H1 (cell line): ENCODE measurements around the gene LGALS3. TPM values are rescaled to one million over a fixed set of nuclear protein-coding genes. Genes with fewer than 3 reads are reported as not detected.

Experiments
- CTCF ChIA-PET: fragments of 300-600 bp; sonication (Branson Sonifier 250); formaldehyde crosslinking; loops from one replicate; lab custom pipeline; 2021; ENCODE audit not compliant: partially characterized antibody; lab: Charles Lee
- POLR2A ChIA-PET: fragments of 300-600 bp; sonication (Branson Sonifier 250); formaldehyde crosslinking; loops from one replicate; lab custom pipeline; 2021; ENCODE audit warnings: inconsistent platforms; ENCODE audit not compliant: partially characterized antibody; lab: Charles Lee
- DNase-seq, 2 experiments: peaks; one replicate each; pipeline versions ENCODE4 v3.0.0 to v3.0.0-alpha.2; 2010 to 2022; ENCODE audit warnings: low spot score in 2 of 2, low read depth in 1 of 2, mixed read lengths in 1 of 2
- FAIRE-seq: peaks from 2 replicates; lab custom pipeline; 2011; peaks lifted over from hg19 to GRCh38; lab: Jason Lieb, UNC
- H2AFZ ChIP-seq: 2 replicates; pipeline ENCODE4 v1.8.1; 2012; ENCODE audit warnings: low read length, inconsistent platforms
- H2AK5ac ChIP-seq: 2 replicates; pipeline ENCODE4 v1.6.1; 2013; ENCODE audit warnings: low read depth, low read length
- H2BK120ac ChIP-seq: replicated peaks from 2 replicates; pipeline ENCODE3; 2013; ENCODE audit warnings: low read depth, low read length, inconsistent platforms
- H2BK12ac ChIP-seq: 2 replicates; pipeline ENCODE4 v1.6.1; 2013; ENCODE audit warnings: low read depth, low read length
- H2BK15ac ChIP-seq: 2 replicates; pipeline ENCODE4 v1.6.1; 2013; ENCODE audit warnings: low read length
- H2BK20ac ChIP-seq: 2 replicates; pipeline ENCODE4 v1.6.1; 2013; ENCODE audit warnings: low read length
- H2BK5ac ChIP-seq: 2 replicates; pipeline ENCODE4 v1.6.1; 2013; ENCODE audit warnings: low read depth, low read length
- H3K14ac ChIP-seq: 2 replicates; pipeline ENCODE4 v1.6.1; 2013; ENCODE audit warnings: inconsistent platforms; ENCODE audit not compliant: insufficient read length
- H3K18ac ChIP-seq: 2 replicates; pipeline ENCODE4 v1.6.1; 2013; ENCODE audit warnings: low read length; ENCODE audit errors: extremely low read depth
- H3K23ac ChIP-seq: 2 replicates; pipeline ENCODE4 v1.6.1; 2013; ENCODE audit warnings: inconsistent platforms; ENCODE audit not compliant: insufficient read length
- H3K23me2 ChIP-seq: 2 replicates; pipeline ENCODE4 v1.6.1; 2013; ENCODE audit warnings: low read depth, low read length
- H3K27ac ChIP-seq: 2 replicates; pipeline ENCODE4 v1.6.1; 2011; ENCODE audit warnings: low read depth, low read length, inconsistent platforms
- H3K27me3 ChIP-seq, 4 experiments: replicated peaks in 1 of 4; 1 replicate in 1 of 4; 2 replicates in 3 of 4; pipeline versions ENCODE4 v1.6.1 to v1.8.1; 2011 to 2013; ENCODE audit warnings: low read length in 3 of 4, mild to moderate bottlenecking in 3 of 4, inconsistent platforms in 2 of 4, mixed read lengths in 2 of 4, moderate library complexity in 1 of 4; ENCODE audit not compliant: control insufficient read depth in 3 of 4, insufficient read depth in 3 of 4; ENCODE audit errors: extremely low read depth in 1 of 4
- H3K36me3 ChIP-seq, 4 experiments: 2 replicates each; pipeline versions ENCODE4 v1.6.1 to v1.8.1; 2011 to 2013; ENCODE audit warnings: mild to moderate bottlenecking in 4 of 4, low read length in 3 of 4, moderate library complexity in 2 of 4, control low read depth in 1 of 4, inconsistent platforms in 1 of 4; ENCODE audit not compliant: insufficient read depth in 4 of 4, control insufficient read depth in 2 of 4
- H3K4ac ChIP-seq: replicated peaks from 2 replicates; pipeline ENCODE3; 2013; ENCODE audit warnings: low read length, low read depth, mixed read lengths, inconsistent platforms; ENCODE audit not compliant: insufficient read length
- H3K4me1 ChIP-seq, 4 experiments: replicated peaks in 1 of 4; 1 replicate in 1 of 4; 2 replicates in 3 of 4; pipeline versions ENCODE4 v1.6.1 to v1.8.1; 2011 to 2013; ENCODE audit warnings: low read length in 3 of 4, inconsistent platforms in 2 of 4, mixed read lengths in 1 of 4; ENCODE audit not compliant: insufficient read depth in 4 of 4, control insufficient read depth in 3 of 4
- H3K4me2 ChIP-seq, 2 experiments: 2 replicates each; pipeline versions ENCODE4 v1.6.1 to v1.8.1; 2011 to 2013; ENCODE audit warnings: low read depth in 2 of 2, low read length in 2 of 2, control low read depth in 1 of 2, inconsistent platforms in 1 of 2, mild to moderate bottlenecking in 1 of 2; ENCODE audit not compliant: insufficient read depth in 1 of 2
- H3K4me3 ChIP-seq, 4 experiments: fragments of 200-600, 300-600 bp in 1 of 4; sonication (generic), shearing (Covaris generic), sonication (Bioruptor Twin) in 1 of 4; 2 replicates each; pipeline versions ENCODE4 v1.5.1 to v1.8.1; 2011 to 2016; ENCODE audit warnings: low read length in 4 of 4, low read depth in 3 of 4, control low read depth in 2 of 4, inconsistent platforms in 2 of 4, mild to moderate bottlenecking in 2 of 4, mixed read lengths in 1 of 4, moderate library complexity in 1 of 4; ENCODE audit not compliant: insufficient read depth in 2 of 4; ENCODE audit errors: extremely low read depth in 1 of 4
- H3K56ac ChIP-seq: replicated peaks from 2 replicates; pipeline ENCODE3; 2013; ENCODE audit warnings: low read depth, mild to moderate bottlenecking, mixed read lengths, low read length, inconsistent platforms; ENCODE audit not compliant: insufficient read length
- H3K79me1 ChIP-seq: 2 replicates; pipeline ENCODE4 v1.6.1; 2013; ENCODE audit warnings: low read depth, low read length, control low read depth
- H3K79me2 ChIP-seq, 2 experiments: 2 replicates each; pipeline versions ENCODE4 v1.6.1 to v1.8.1; 2012 to 2013; ENCODE audit warnings: low read length in 2 of 2, mild to moderate bottlenecking in 2 of 2, inconsistent platforms in 1 of 2; ENCODE audit not compliant: insufficient read depth in 2 of 2, control insufficient read depth in 1 of 2
- H3K9ac ChIP-seq, 4 experiments: replicated peaks in 1 of 4; 1 replicate in 1 of 4; 2 replicates in 3 of 4; pipeline versions ENCODE4 v1.6.1 to v1.8.1; 2011 to 2013; ENCODE audit warnings: low read depth in 3 of 4, low read length in 3 of 4, control low read depth in 2 of 4, mild to moderate bottlenecking in 2 of 4, moderate library complexity in 2 of 4, inconsistent platforms in 1 of 4; ENCODE audit errors: extremely low read depth in 1 of 4
- H3K9me3 ChIP-seq, 2 experiments: 2 replicates each; pipeline versions ENCODE4 v1.6.1 to v1.8.1; 2012 to 2013; ENCODE audit warnings: mild to moderate bottlenecking in 2 of 2, moderate library complexity in 2 of 2, control low read depth in 1 of 2, inconsistent platforms in 1 of 2, low read depth in 1 of 2, low read length in 1 of 2, mixed read lengths in 1 of 2; ENCODE audit not compliant: insufficient read depth in 2 of 2
- H4K20me1 ChIP-seq, 2 experiments: replicated peaks in 1 of 2; 2 replicates each; pipeline versions ENCODE3 to v1.8.1; 2011 to 2013; ENCODE audit warnings: inconsistent platforms in 2 of 2, low read length in 2 of 2, mild to moderate bottlenecking in 1 of 2; ENCODE audit not compliant: insufficient read depth in 2 of 2, control insufficient read depth in 1 of 2
- H4K5ac ChIP-seq: 2 replicates; pipeline ENCODE4 v1.6.1; 2013; ENCODE audit warnings: low read length, low read depth, mixed read lengths, inconsistent platforms; ENCODE audit not compliant: insufficient read length
- H4K8ac ChIP-seq: 2 replicates; pipeline ENCODE4 v1.8.0; 2013; ENCODE audit warnings: mild to moderate bottlenecking, moderate library complexity, low read length, inconsistent platforms; ENCODE audit not compliant: insufficient read depth; ENCODE audit errors: extremely low read depth
- H4K91ac ChIP-seq: replicated peaks from 2 replicates; pipeline ENCODE3; 2013; ENCODE audit warnings: low read length, mixed read lengths, inconsistent platforms; ENCODE audit not compliant: insufficient read length
- BCL11A ChIP-seq, 2 experiments: IDR thresholded peaks; one replicate each; pipeline ENCODE4 v1.6.1; 2011; ENCODE audit warnings: low read depth in 2 of 2, low read length in 2 of 2, mild to moderate bottlenecking in 2 of 2
- BRCA1 ChIP-seq: IDR thresholded peaks from 2 replicates; pipeline ENCODE4 v1.6.1; 2012; ENCODE audit warnings: low read depth, low read length, improper control_type of control experiment
- CHD1 ChIP-seq: IDR thresholded peaks from 2 replicates; pipeline ENCODE4 v1.6.1; 2012; ENCODE audit warnings: low read depth, low read length, improper control_type of control experiment
- EGR1 ChIP-seq: IDR thresholded peaks from 2 replicates; pipeline ENCODE4 v1.6.1; 2011; ENCODE audit warnings: low read depth, low read length, borderline replicate concordance
- HDAC2 ChIP-seq, 2 experiments: fragments of 300-600 bp in 1 of 2; sonication (generic) in 1 of 2; IDR thresholded peaks; 2 replicates each; pipeline ENCODE4 v1.6.1; 2011 to 2012; ENCODE audit warnings: low read depth in 2 of 2, low read length in 2 of 2, mild to moderate bottlenecking in 2 of 2, moderate library complexity in 2 of 2, borderline replicate concordance in 1 of 2, inconsistent platforms in 1 of 2
- KDM4A ChIP-seq: IDR thresholded peaks from one replicate; pipeline ENCODE4 v1.7.1; 2012; ENCODE audit warnings: low read depth, mild to moderate bottlenecking, moderate library complexity, low read length, inconsistent platforms; ENCODE audit not compliant: severe bottlenecking
- SAP30 ChIP-seq: fragments of 300-600 bp; sonication (generic); IDR thresholded peaks from 2 replicates; pipeline ENCODE4 v1.7.1; 2012; ENCODE audit warnings: low read length, moderate library complexity, mild to moderate bottlenecking, inconsistent platforms; ENCODE audit not compliant: insufficient read depth, insufficient replicate concordance
- SIRT6 ChIP-seq: IDR thresholded peaks from one replicate; pipeline ENCODE4 v1.7.1; 2012; ENCODE audit warnings: low read length, inconsistent platforms
- TAF1 ChIP-seq: IDR thresholded peaks from 2 replicates; pipeline ENCODE4 v1.6.1; 2011; ENCODE audit warnings: mild to moderate bottlenecking, low read depth, low read length
- TAF7 ChIP-seq: optimal IDR thresholded peaks from 2 replicates; pipeline ENCODE3; 2011; ENCODE audit warnings: low read depth, mild to moderate bottlenecking, inconsistent platforms, low read length, moderate library complexity, borderline replicate concordance
- TBP ChIP-seq: IDR thresholded peaks from 2 replicates; pipeline ENCODE4 v1.6.1; 2011; ENCODE audit warnings: low read depth, low read length, improper control_type of control experiment
- WGBS, 2 experiments: shearing (Covaris generic) in 1 of 2; methylation state at CpG; one replicate each; pipeline versions ENCODE4 v1.1.6 to v1.1.7; 2013 to 2015; ENCODE audit warnings: low lambda C conversion rate in 2 of 2, mixed read lengths in 2 of 2, inconsistent platforms in 1 of 2, low coverage in 1 of 2, missing lambda C conversion rate in 1 of 2; ENCODE audit not compliant: insufficient replicate concordance in 2 of 2, insufficient coverage in 1 of 2, insufficient read length in 1 of 2; ENCODE audit errors: extremely low coverage in 1 of 2, missing lambda C conversion rate in 1 of 2; 5-methylcytosine and 5-hydroxymethylcytosine counted together
- polyA plus RNA-seq, 7 experiments: library from polyadenylated mRNA; depleted of rRNA in 3 of 7; stranded (reverse) in 5 of 7; unstranded in 2 of 7; fragments of >200 nt in 5 of 7; fragments of 200-250 nt in 2 of 7; gene quantifications; 1 replicate in 5 of 7; 2 replicates in 1 of 7; 4 replicates in 1 of 7; pipeline versions ENCODE4 v1.2.1 to v1.2.3, GENCODE V29; 2011 to 2013; ENCODE audit warnings: missing spikeins in 2 of 7, mixed read lengths in 2 of 7
- total RNA-seq: library from RNA; stranded (reverse); fragmentation: NEBNext Ultra II Directional; extraction: Animal tissue kit (Norgen Biotek cat#: 25700); gene quantifications from 2 replicates; pipeline ENCODE4 v1.2.1, GENCODE V29; 2021

Gene LGALS3
- total and polyA plus RNA-seq, 2 of the 8 experiments (the other 6 are each of a cell fraction or from before 2014, with no cell fraction given) = 9.7 to 14.5 TPM

DNA sequence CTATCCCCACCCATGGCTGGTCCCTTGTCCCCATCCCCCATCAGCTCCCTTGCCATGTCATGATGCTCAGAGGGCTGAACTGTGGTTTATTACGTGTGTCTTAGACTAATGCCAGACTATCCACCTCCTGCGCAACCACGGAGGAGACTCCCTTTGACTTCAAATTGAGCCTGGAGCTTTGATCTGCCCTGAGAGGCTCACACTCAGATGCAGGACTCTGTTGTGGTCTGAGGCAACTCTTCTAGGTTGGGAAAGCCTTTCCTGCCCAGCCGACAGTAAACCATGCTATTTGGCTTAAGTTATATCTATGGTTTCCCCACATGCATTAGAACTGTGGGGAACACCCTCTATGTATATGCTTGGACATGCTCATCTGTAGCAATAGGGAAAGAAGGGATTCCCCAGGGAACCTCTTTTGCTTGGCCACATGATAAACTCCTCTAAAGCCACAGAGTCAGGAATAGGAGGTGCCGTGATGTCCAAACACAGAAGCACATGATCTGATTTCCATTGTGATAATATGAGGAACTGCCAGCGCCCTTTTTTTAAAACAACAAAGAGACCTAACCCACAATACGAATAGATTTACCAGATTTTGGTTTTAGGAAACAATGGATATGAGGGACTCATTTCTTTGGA lies 11.1 kb upstream of the LGALS3 start:
- FAIRE-seq = no peak

More for the DNA sequence above, 11.1 kb upstream of the LGALS3 start:
- H3K27me3 ChIP-seq = no peaks in the 10 kb centered on the region; a peak in 1 of 7 replicates
- no peaks in the 10 kb centered on the region for H3K79me2 ChIP-seq
- no peak overlapping the region for H3K23ac ChIP-seq
- no peak overlapping the region; the same call in 1 of the 2 replicates for H4K8ac ChIP-seq
- H3K56ac ChIP-seq = no peak overlapping the region
- no peak overlapping the region for H3K27ac ChIP-seq
- 0 out of 2 replicates have a peak overlapping the region, but pooled peaks have one; percentile 17 for H2BK12ac ChIP-seq
- H4K20me1 ChIP-seq = no peaks in the 10 kb centered on the region
- H3K14ac ChIP-seq = no peak overlapping the region
- POLR2A ChIA-PET = interaction anchor here (1.0 to 1.5 kb wide), 4 partner anchors 12 to 57 kb away, joined by 3 to 4 read pairs (median 4); no protein-coding TSS in a partner anchor
- no peak overlapping the region for H3K4me3 ChIP-seq
- no peak overlapping the region for H2BK120ac ChIP-seq
- H3K23me2 ChIP-seq = no peaks in the 10 kb centered on the region; the same call in 1 of the 2 replicates
- no peak overlapping the region for H4K5ac ChIP-seq
- no peak overlapping the region for H2BK20ac ChIP-seq
- H3K36me3 ChIP-seq = no peaks in the 10 kb centered on the region
- CTCF ChIA-PET = interaction anchor here (0.8 to 3.8 kb wide), 4 partner anchors 8 to 21 kb away, joined by 3 to 16 read pairs (median 3); no protein-coding TSS in a partner anchor
- no peak overlapping the region for H2BK15ac ChIP-seq
- no peak overlapping the region for H2AK5ac ChIP-seq
- no peak overlapping the region for H2BK5ac ChIP-seq
- H3K4ac ChIP-seq = no peak overlapping the region
- H3K79me1 ChIP-seq = no peaks in the 10 kb centered on the region
- no peaks in the 10 kb centered on the region for H3K9me3 ChIP-seq
- WGBS, 2 experiments = 89% methylated on average over 7 of the region's 7 CpGs; no CpG with 5 or more reads in 1 of the 2 experiments
- no peak overlapping the region for H4K91ac ChIP-seq
- no peak overlapping the region for H3K4me2 ChIP-seq
- DNase-seq = no peak
- H3K9ac ChIP-seq = no peak overlapping the region
- H3K18ac ChIP-seq = no peak overlapping the region
- no peak for TF ChIP-seq HDAC2 (IDR thresholded peaks at IDR 0.05; ENCODE audit: borderline replicate concordance in 1 of 2, low read depth in 2 of 2, low read length in 2 of 2)
- no peak for TF ChIP-seq TAF1
- TF ChIP-seq BRCA1 = no peak
- no peak for TF ChIP-seq KDM4A
- TF ChIP-seq SIRT6 = no peak
- no peak for TF ChIP-seq CHD1
- TF ChIP-seq SAP30 = no peak
- no peak for TF ChIP-seq BCL11A (IDR thresholded peaks at IDR 0.05; ENCODE audit: low read depth in 2 of 2, low read length in 2 of 2)
- no peak for TF ChIP-seq TAF7
- TF ChIP-seq EGR1 = no peak
- TF ChIP-seq TBP = no peak
- H3K4me1 ChIP-seq = peaks cover 0 to 3% (median 1%) of the 10 kb centered on the region in 4 experiments; a peak in 3 of 7 replicates
- no peak overlapping the region for H2AFZ ChIP-seq
